SK-N-SH (cell line): ENCODE results near the gene OPCML. TPM values are rescaled to one million over a fixed set of nuclear protein-coding genes. Genes with fewer than 3 reads are reported as not detected.

ENCODE experiments used
- CTCF ChIA-PET: fragments of 300-600, 350-600 bp; formaldehyde crosslinking; extraction: SDS; loops from one replicate; lab custom pipeline; 2021; lab: Yijun Ruan, JAX
- POLR2A ChIA-PET: fragments of 350-600 bp; sonication (Branson Sonifier 250); formaldehyde crosslinking; extraction: SDS; loops from one replicate; lab custom pipeline; 2020; ENCODE audit warnings: antibody characterized with exemption, inconsistent platforms; lab: Yijun Ruan, JAX
- DNase-seq: peaks from one replicate; pipeline ENCODE4 v3.0.0; 2012
- H2AFZ ChIP-seq: fragments of 200-600 bp; sonication (generic); 2 replicates; pipeline ENCODE4 v1.8.1; 2016; ENCODE audit warnings: antibody characterized with exemption, mild to moderate bottlenecking, low read depth
- H3F3A ChIP-seq: fragments of 200-600 bp; sonication (generic); replicated peaks from 2 replicates; pipeline ENCODE3; 2016; ENCODE audit warnings: antibody characterized with exemption, mild to moderate bottlenecking; ENCODE audit not compliant: insufficient read depth
- H3K27ac ChIP-seq, 2 experiments: fragments of 200-500 bp in 1 of 2; fragments of 200-600 bp in 1 of 2; sonication (Bioruptor generic) in 1 of 2; sonication (generic), shearing (Covaris generic) in 1 of 2; 2 replicates each; pipeline versions ENCODE4 v1.5.1 to v1.6.1; 2014 to 2016; ENCODE audit warnings: low read depth in 2 of 2, inconsistent platforms in 1 of 2, low read length in 1 of 2, mild to moderate bottlenecking in 1 of 2, mixed read lengths in 1 of 2
- H3K27me3 ChIP-seq: fragments of 200-600 bp; sonication (generic), shearing (Covaris generic); 2 replicates; pipeline ENCODE4 v1.6.1; 2016; ENCODE audit warnings: mixed run types; ENCODE audit not compliant: insufficient read depth
- H3K36me3 ChIP-seq, 2 experiments: fragments of 200-500 bp in 1 of 2; fragments of 200-600 bp in 1 of 2; sonication (Bioruptor generic) in 1 of 2; sonication (generic) in 1 of 2; replicated peaks in 1 of 2; 2 replicates each; pipeline versions ENCODE3 to v1.5.1; 2014 to 2016; ENCODE audit warnings: low read length in 1 of 2, mild to moderate bottlenecking in 1 of 2; ENCODE audit not compliant: insufficient read depth in 2 of 2, control insufficient read depth in 1 of 2
- H3K4me1 ChIP-seq, 2 experiments: fragments of 200-500 bp in 1 of 2; fragments of 200-600 bp in 1 of 2; sonication (Bioruptor generic) in 1 of 2; sonication (generic), shearing (Covaris generic) in 1 of 2; 2 replicates each; pipeline versions ENCODE4 v1.5.1 to v1.6.1; 2014 to 2016; ENCODE audit warnings: low read depth in 1 of 2, low read length in 1 of 2, mixed run types in 1 of 2; ENCODE audit not compliant: insufficient read depth in 2 of 2, control insufficient read depth in 1 of 2
- H3K4me2 ChIP-seq: fragments of 200-600 bp; sonication (generic), shearing (Covaris generic); 2 replicates; pipeline ENCODE4 v1.6.1; 2017; ENCODE audit warnings: mixed run types
- H3K4me3 ChIP-seq, 2 experiments: fragments of 200-500 bp in 1 of 2; fragments of 200-600 bp in 1 of 2; sonication (Bioruptor generic) in 1 of 2; sonication (generic), shearing (Covaris generic) in 1 of 2; 2 replicates each; pipeline versions ENCODE4 v1.5.1 to v1.8.1; 2014 to 2016; ENCODE audit warnings: low read depth in 2 of 2, inconsistent platforms in 1 of 2, low read length in 1 of 2, mild to moderate bottlenecking in 1 of 2, mixed read lengths in 1 of 2, moderate library complexity in 1 of 2
- H3K79me2 ChIP-seq: fragments of 200-600 bp; sonication (generic); 2 replicates; pipeline ENCODE4 v1.8.1; 2017; ENCODE audit warnings: mild to moderate bottlenecking; ENCODE audit not compliant: insufficient read depth
- H3K9ac ChIP-seq: fragments of 200-600 bp; sonication (generic); 2 replicates; pipeline ENCODE4 v1.6.1; 2017; ENCODE audit warnings: mixed run types
- H3K9me2 ChIP-seq: fragments of 200-600 bp; sonication (generic); 2 replicates; pipeline ENCODE4 v1.6.1; 2017; ENCODE audit warnings: mixed run types
- H3K9me3 ChIP-seq: fragments of 200-600 bp; sonication (generic); 2 replicates; pipeline ENCODE4 v1.6.1; 2017; ENCODE audit warnings: mixed run types, mild to moderate bottlenecking, moderate library complexity
- H4K20me1 ChIP-seq: fragments of 200-600 bp; sonication (generic); 2 replicates; pipeline ENCODE4 v1.6.1; 2017; ENCODE audit warnings: mild to moderate bottlenecking, mixed run types; ENCODE audit not compliant: insufficient read depth
- EP300 ChIP-seq, 2 experiments: IDR thresholded peaks; 2 replicates each; pipeline versions ENCODE4 v1.4.0 to v1.6.1; 2012; ENCODE audit warnings: borderline replicate concordance in 1 of 2, low read depth in 1 of 2, low read length in 1 of 2
- EZH2phosphoT487 ChIP-seq: fragments of 200-600 bp; sonication (generic); IDR thresholded peaks from 2 replicates; pipeline ENCODE4 v1.6.1; 2017; ENCODE audit warnings: low read depth, mixed run types, mild to moderate bottlenecking, antibody characterized with exemption, moderate library complexity, borderline replicate concordance
- FOXM1 ChIP-seq: IDR thresholded peaks from 2 replicates; pipeline ENCODE4 v1.4.0; 2012; ENCODE audit warnings: low read depth, mild to moderate bottlenecking
- IRF3 ChIP-seq: fragments of 150-350 bp; IDR thresholded peaks from 2 replicates; pipeline ENCODE4 v1.6.1; 2016; ENCODE audit warnings: mild to moderate bottlenecking, low read depth, low read length
- MXI1 ChIP-seq: IDR thresholded peaks from 2 replicates; pipeline ENCODE4 v1.6.1; 2012; ENCODE audit warnings: mild to moderate bottlenecking, low read depth, low read length, improper control_type of control experiment
- RAD21 ChIP-seq: IDR thresholded peaks from 2 replicates; pipeline ENCODE4 v1.6.1; 2012; ENCODE audit warnings: mild to moderate bottlenecking, low read length
- RCOR1 ChIP-seq: fragments of 150-350 bp; IDR thresholded peaks from 2 replicates; pipeline ENCODE4 v1.6.1; 2017; ENCODE audit warnings: antibody characterized with exemption, low read length
- RFX5 ChIP-seq: IDR thresholded peaks from 2 replicates; pipeline ENCODE4 v1.6.1; 2012; ENCODE audit warnings: mild to moderate bottlenecking, improper control_type of control experiment, low read length
- RXRA ChIP-seq: IDR thresholded peaks from 2 replicates; pipeline ENCODE4 v1.4.0; 2012; ENCODE audit warnings: low read depth, mild to moderate bottlenecking, borderline replicate concordance
- SIN3A ChIP-seq: IDR thresholded peaks from 2 replicates; pipeline ENCODE4 v1.6.1; 2012; ENCODE audit warnings: low read depth, mild to moderate bottlenecking, low read length, moderate library complexity, borderline replicate concordance
- SMC3 ChIP-seq: IDR thresholded peaks from 2 replicates; pipeline ENCODE4 v1.6.1; 2012; ENCODE audit warnings: low read depth, low read length, improper control_type of control experiment
- TAF1 ChIP-seq: IDR thresholded peaks from 2 replicates; pipeline ENCODE4 v1.6.1; 2012; ENCODE audit warnings: low read depth, mild to moderate bottlenecking, low read length, moderate library complexity, borderline replicate concordance
- TCF12 ChIP-seq: IDR thresholded peaks from 2 replicates; pipeline ENCODE4 v1.4.0; 2012
- TEAD4 ChIP-seq: IDR thresholded peaks from 2 replicates; pipeline ENCODE4 v1.4.0; 2012; ENCODE audit warnings: mild to moderate bottlenecking, borderline replicate concordance; ENCODE audit not compliant: insufficient read depth
- USF2 ChIP-seq: fragments of 150-350 bp; IDR thresholded peaks from 2 replicates; pipeline ENCODE4 v1.6.1; 2017; ENCODE audit warnings: antibody characterized with exemption, low read length, low read depth, borderline replicate concordance
- WGBS: methylation state at CpG from one replicate; pipeline ENCODE4 v1.1.6; 2017; ENCODE audit warnings: low lambda C conversion rate; 5-methylcytosine and 5-hydroxymethylcytosine counted together
- polyA plus RNA-seq, 3 experiments: library from polyadenylated mRNA; depleted of rRNA; stranded (reverse); fragments of >200 nt; gene quantifications; 2 replicates each; pipeline ENCODE4 v1.2.3, GENCODE V29; 2012
- TF ChIP-seq, protein P1 (sequence below): IDR thresholded peaks from 2 replicates; pipeline ENCODE4; 2012
- TF ChIP-seq, protein P2 (sequence below): IDR thresholded peaks from 2 replicates; pipeline ENCODE4 v1.4.0; 2012; ENCODE audit warnings: low read depth, borderline replicate concordance
- TF ChIP-seq, protein P3 (sequence below): IDR thresholded peaks from 2 replicates; pipeline ENCODE4 v1.4.0; 2012; ENCODE audit warnings: low read depth, borderline replicate concordance

The OPCML gene
- polyA plus RNA-seq, 1 of the 3 experiments (the other 2 are of a cell fraction) = not detected

DNA sequence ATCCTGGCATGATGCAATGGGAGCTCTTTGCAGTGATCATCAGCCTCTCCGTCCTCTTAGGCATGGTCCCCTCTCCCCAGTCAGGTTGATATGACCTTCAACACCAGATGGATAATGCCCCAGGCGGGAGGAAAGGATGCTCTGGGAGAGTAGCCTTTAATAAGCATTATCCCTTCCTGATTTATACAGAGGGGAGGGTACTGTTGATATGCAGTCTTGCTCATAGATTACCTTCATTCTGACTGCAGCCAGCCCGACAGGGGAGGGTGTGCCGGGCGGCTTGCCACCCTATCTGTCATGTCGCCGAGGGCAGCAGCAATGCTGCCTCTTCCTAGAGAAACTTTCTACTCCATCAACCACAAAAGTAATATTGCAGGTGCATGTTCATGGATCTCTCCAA, 497.4 kb downstream of the OPCML start (continued):
- no peak for TF ChIP-seq IRF3

- no peak overlapping the region for H2AFZ ChIP-seq
- no peaks in the 10 kb centered on the region for H4K20me1 ChIP-seq
- ChIA-PET POLR2A (no interaction called here), CTCF (no interaction called here)
- no peaks in the 10 kb centered on the region for H3K36me3 ChIP-seq
- H3K4me2 ChIP-seq = no peak overlapping the region
- no peak overlapping the region for H3K27ac ChIP-seq
- no peak overlapping the region for H3K4me3 ChIP-seq
- no peaks in the 10 kb centered on the region for H3K9me2 ChIP-seq
- no peaks in the 10 kb centered on the region for H3F3A ChIP-seq
- H3K9me3 ChIP-seq = no peaks in the 10 kb centered on the region
- no peak for TF ChIP-seq TCF12
- TF ChIP-seq, protein P1, sequence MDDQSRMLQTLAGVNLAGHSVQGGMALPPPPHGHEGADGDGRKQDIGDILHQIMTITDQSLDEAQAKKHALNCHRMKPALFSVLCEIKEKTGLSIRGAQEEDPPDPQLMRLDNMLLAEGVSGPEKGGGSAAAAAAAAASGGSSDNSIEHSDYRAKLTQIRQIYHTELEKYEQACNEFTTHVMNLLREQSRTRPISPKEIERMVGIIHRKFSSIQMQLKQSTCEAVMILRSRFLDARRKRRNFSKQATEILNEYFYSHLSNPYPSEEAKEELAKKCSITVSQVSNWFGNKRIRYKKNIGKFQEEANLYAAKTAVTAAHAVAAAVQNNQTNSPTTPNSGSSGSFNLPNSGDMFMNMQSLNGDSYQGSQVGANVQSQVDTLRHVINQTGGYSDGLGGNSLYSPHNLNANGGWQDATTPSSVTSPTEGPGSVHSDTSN = no peak
- TF ChIP-seq TAF1 = no peak
- no peak for TF ChIP-seq RFX5
- TF ChIP-seq RXRA = no peak
- no peak for TF ChIP-seq RCOR1
- TF ChIP-seq SMC3 = no peak
- TF ChIP-seq, protein P2, sequence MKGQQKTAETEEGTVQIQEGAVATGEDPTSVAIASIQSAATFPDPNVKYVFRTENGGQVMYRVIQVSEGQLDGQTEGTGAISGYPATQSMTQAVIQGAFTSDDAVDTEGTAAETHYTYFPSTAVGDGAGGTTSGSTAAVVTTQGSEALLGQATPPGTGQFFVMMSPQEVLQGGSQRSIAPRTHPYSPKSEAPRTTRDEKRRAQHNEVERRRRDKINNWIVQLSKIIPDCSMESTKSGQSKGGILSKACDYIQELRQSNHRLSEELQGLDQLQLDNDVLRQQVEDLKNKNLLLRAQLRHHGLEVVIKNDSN = no peak
- no peak for TF ChIP-seq TEAD4
- TF ChIP-seq RAD21 = no peak
- no peak for TF ChIP-seq FOXM1
- no peak for TF ChIP-seq USF2
- TF ChIP-seq SIN3A = no peak
- TF ChIP-seq, protein P3, sequence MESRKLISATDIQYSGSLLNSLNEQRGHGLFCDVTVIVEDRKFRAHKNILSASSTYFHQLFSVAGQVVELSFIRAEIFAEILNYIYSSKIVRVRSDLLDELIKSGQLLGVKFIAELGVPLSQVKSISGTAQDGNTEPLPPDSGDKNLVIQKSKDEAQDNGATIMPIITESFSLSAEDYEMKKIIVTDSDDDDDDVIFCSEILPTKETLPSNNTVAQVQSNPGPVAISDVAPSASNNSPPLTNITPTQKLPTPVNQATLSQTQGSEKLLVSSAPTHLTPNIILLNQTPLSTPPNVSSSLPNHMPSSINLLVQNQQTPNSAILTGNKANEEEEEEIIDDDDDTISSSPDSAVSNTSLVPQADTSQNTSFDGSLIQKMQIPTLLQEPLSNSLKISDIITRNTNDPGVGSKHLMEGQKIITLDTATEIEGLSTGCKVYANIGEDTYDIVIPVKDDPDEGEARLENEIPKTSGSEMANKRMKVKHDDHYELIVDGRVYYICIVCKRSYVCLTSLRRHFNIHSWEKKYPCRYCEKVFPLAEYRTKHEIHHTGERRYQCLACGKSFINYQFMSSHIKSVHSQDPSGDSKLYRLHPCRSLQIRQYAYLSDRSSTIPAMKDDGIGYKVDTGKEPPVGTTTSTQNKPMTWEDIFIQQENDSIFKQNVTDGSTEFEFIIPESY = no peak
- TF ChIP-seq EP300 (IDR thresholded peaks at IDR 0.05; ENCODE audit: borderline replicate concordance in 1 of 2, low read depth in 1 of 2, low read length in 1 of 2) = no peak
- no peak for TF ChIP-seq MXI1
- no peak for TF ChIP-seq EZH2phosphoT487
- TF ChIP-seq, all 33 proteins: peak for 0
- Histone ChIP-seq H3K27me3 (no peaks in the 10 kb centered on the region), H3K79me2 (no peaks in the 10 kb centered on the region), H3K9ac (no peak overlapping the region), H3K4me1 (no peaks in the 10 kb centered on the region)
- no peak for DNase-seq
- WGBS = 7% methylated on average over 5 of the region's 5 CpGs
These were observed 503.2 kb downstream of the OPCML start for GRCh38 chr11:133029107-133029506.
